H1 (cell line): ENCODE results near the gene CAPN10.

Experiments used
- CTCF ChIP-seq, 3 experiments: IDR thresholded peaks; 1 replicate in 2 of 3; 2 replicates in 1 of 3; pipeline versions ENCODE4 v1.5.1 to v1.6.1; 2011; ENCODE audit warnings: low read length in 3 of 3, mild to moderate bottlenecking in 3 of 3, inconsistent platforms in 2 of 3, low read depth in 1 of 3, moderate library complexity in 1 of 3; ENCODE audit not compliant: insufficient read depth in 1 of 3; ENCODE audit errors: control extremely low read depth in 1 of 3
- EP300 ChIP-seq, 2 experiments: IDR thresholded peaks; 1 replicate in 1 of 2; 2 replicates in 1 of 2; pipeline ENCODE4 v1.6.1; 2011 to 2012; ENCODE audit warnings: low read depth in 2 of 2, low read length in 2 of 2, mild to moderate bottlenecking in 2 of 2, borderline replicate concordance in 1 of 2, inconsistent platforms in 1 of 2, moderate library complexity in 1 of 2
- POLR2AphosphoS5 ChIP-seq: IDR thresholded peaks from 2 replicates; pipeline ENCODE4 v1.6.1; 2011; ENCODE audit warnings: low read depth, low read length
- YY1 ChIP-seq: IDR thresholded peaks from 2 replicates; pipeline ENCODE4 v1.6.1; 2011; ENCODE audit warnings: low read depth, mild to moderate bottlenecking, low read length

DNA sequence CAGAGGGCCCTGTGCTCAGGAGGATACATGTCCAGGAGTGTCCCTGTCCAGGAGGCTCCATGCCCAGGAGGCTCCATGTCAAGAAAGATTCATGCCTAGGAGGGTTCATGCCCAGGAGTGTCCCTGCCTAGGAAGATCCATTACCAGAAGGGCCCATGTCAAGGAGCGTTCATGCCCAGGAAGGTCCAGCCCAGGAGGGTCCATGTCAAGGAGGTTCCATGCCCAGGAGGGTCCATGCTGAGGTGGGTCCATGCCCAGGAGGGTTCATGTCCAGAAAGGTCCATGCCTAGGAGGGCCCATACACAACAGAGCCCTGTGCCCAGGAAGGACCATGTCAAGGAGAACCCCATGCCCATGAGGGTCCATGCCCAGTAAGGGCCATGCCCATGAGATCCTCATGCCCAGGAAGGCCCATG, 45.8 kb downstream of the CAPN10 start:
- TF ChIP-seq POLR2AphosphoS5 (no peak), CTCF (IDR thresholded peaks at IDR 0.05; ENCODE audit: control extremely low read depth in 1 of 3, insufficient read depth in 1 of 3, low read depth in 1 of 3, low read length in 3 of 3) (no peak), YY1 (no peak), EP300 (IDR thresholded peaks at IDR 0.05; ENCODE audit: borderline replicate concordance in 1 of 2, low read depth in 2 of 2, low read length in 2 of 2) (no peak)
